DOHH2 (cell line): ENCODE measurements around the gene LOXHD1.

Source experiments
- H3F3A ChIP-seq: fragments of 200-600 bp; sonication (generic), shearing (Covaris generic); 2 replicates; pipeline ENCODE4 v1.6.0; 2016; ENCODE audit warnings: antibody characterized with exemption, mild to moderate bottlenecking; ENCODE audit not compliant: control insufficient read depth, insufficient read depth
- H3K27ac ChIP-seq: fragments of 200-600 bp; sonication (generic); 2 replicates; pipeline ENCODE4 v1.5.1; 2014; ENCODE audit warnings: low read depth, mild to moderate bottlenecking, low read length, moderate library complexity
- H3K27me3 ChIP-seq: fragments of 200-600 bp; sonication (generic); 2 replicates; pipeline ENCODE4 v1.6.1; 2014; ENCODE audit warnings: mild to moderate bottlenecking, low read length, mixed read lengths; ENCODE audit not compliant: control insufficient read depth
- H3K36me3 ChIP-seq: fragments of 200-600 bp; sonication (generic); 2 replicates; pipeline ENCODE4 v1.6.1; 2014; ENCODE audit warnings: mild to moderate bottlenecking, low read length, moderate library complexity, mixed read lengths; ENCODE audit not compliant: control insufficient read depth
- H3K4me1 ChIP-seq: fragments of 200-600 bp; sonication (generic); 2 replicates; pipeline ENCODE4 v1.6.1; 2014; ENCODE audit warnings: mild to moderate bottlenecking, low read length, mixed read lengths; ENCODE audit not compliant: control insufficient read depth
- H3K4me2 ChIP-seq: fragments of 200-600 bp; sonication (generic); 2 replicates; pipeline ENCODE4 v1.6.0; 2014; ENCODE audit warnings: mild to moderate bottlenecking, low read length, moderate library complexity
- H3K4me3 ChIP-seq: fragments of 200-600 bp; sonication (generic); 2 replicates; pipeline ENCODE4 v1.5.1; 2014; ENCODE audit warnings: mild to moderate bottlenecking, low read length, mixed read lengths
- H3K79me2 ChIP-seq: fragments of 200-600 bp; sonication (generic); 2 replicates; pipeline ENCODE4 v1.6.1; 2014; ENCODE audit warnings: mild to moderate bottlenecking, low read length, mixed read lengths; ENCODE audit not compliant: control insufficient read depth
- H3K9me2 ChIP-seq: fragments of 200-600 bp; sonication (generic); replicated peaks from 2 replicates; pipeline ENCODE4 v1.6.1; 2014; ENCODE audit warnings: mild to moderate bottlenecking, low read length, mixed read lengths; ENCODE audit not compliant: control insufficient read depth
- H3K9me3 ChIP-seq: fragments of 200-600 bp; sonication (generic); 2 replicates; pipeline ENCODE4 v1.6.1; 2014; ENCODE audit warnings: antibody characterized with exemption, low read length, mixed read lengths; ENCODE audit not compliant: control insufficient read depth, insufficient read depth
- H4K20me1 ChIP-seq: fragments of 200-600 bp; sonication (generic); 2 replicates; pipeline ENCODE4 v1.6.0; 2014; ENCODE audit warnings: low read depth, mild to moderate bottlenecking, antibody characterized with exemption, low read length, moderate library complexity; ENCODE audit not compliant: control insufficient read depth, insufficient read depth
- CTCF ChIP-seq: fragments of 200-600 bp; sonication (generic); IDR thresholded peaks from one replicate; pipeline ENCODE4 v1.5.1; 2014; ENCODE audit warnings: antibody characterized with exemption, mild to moderate bottlenecking, low read depth, low read length; ENCODE audit not compliant: poor library complexity, severe bottlenecking
- EZH2phosphoT487 ChIP-seq: fragments of 200-600 bp; sonication (generic); IDR thresholded peaks from 2 replicates; pipeline ENCODE4 v1.6.1; 2017; ENCODE audit warnings: borderline replicate concordance, mild to moderate bottlenecking, antibody characterized with exemption, low read length, moderate library complexity, mixed read lengths

LOXHD1 gene

GRCh38 chr18:46509530-46509929, 147.5 kb downstream of the LOXHD1 start:
- Histone ChIP-seq H4K20me1 (no peaks in the 10 kb centered on the region), H3K36me3 (no peaks in the 10 kb centered on the region), H3K27ac (no peak overlapping the region), H3K9me2 (no peaks in the 10 kb centered on the region), H3K4me1 (no peaks in the 10 kb centered on the region), H3K4me3 (no peak overlapping the region), H3K4me2 (no peak overlapping the region), H3K9me3 (no peaks in the 10 kb centered on the region), H3K27me3 (no peaks in the 10 kb centered on the region; the same call in 1 of the 2 replicates), H3K79me2 (no peaks in the 10 kb centered on the region), H3F3A (no peaks in the 10 kb centered on the region)
- TF ChIP-seq CTCF, result no peak

DNA sequence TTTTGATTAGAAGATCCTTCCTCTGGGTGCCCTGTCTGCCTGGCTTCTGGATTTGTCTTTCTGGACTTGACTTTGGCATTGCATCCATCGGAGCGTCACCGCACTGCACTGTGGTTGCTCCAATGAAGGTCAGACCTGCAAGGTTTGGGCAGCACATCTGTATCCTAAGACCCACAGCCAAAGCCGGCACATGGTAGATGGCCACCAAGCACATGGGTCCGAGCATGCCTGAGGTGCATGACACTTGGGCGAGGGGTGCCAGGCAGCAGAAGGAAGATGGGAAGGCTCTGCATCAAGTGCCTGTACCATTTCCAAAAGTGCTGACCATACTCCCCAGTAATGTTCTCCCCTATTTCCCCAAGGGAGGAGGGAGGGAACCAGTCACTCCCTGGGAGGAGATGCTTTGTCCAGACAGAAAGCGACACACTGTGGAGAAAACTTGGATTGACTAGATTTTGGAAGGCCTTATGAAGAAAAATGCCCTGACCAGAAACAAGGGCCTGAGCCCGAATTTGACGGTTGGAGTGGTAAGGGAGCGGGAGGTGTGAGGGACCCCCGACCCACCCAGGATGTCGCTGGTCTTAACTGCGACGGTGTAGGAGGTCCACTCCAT, 149.9 kb downstream of the LOXHD1 start:
- no peak overlapping the region for H3K4me2 ChIP-seq
- H4K20me1 ChIP-seq, result no peaks in the 10 kb centered on the region
- no peaks in the 10 kb centered on the region for H3K4me1 ChIP-seq
- no peaks in the 10 kb centered on the region for H3K79me2 ChIP-seq
- H3K36me3 ChIP-seq, result no peaks in the 10 kb centered on the region
- H3K27ac ChIP-seq, result no peak overlapping the region
- TF ChIP-seq CTCF (no peak), EZH2phosphoT487 (no peak)
- H3K27me3 ChIP-seq, result no peaks in the 10 kb centered on the region
- H3F3A ChIP-seq, result no peaks in the 10 kb centered on the region
- no peaks in the 10 kb centered on the region for H3K9me3 ChIP-seq
- no peaks in the 10 kb centered on the region for H3K9me2 ChIP-seq
- no peak overlapping the region for H3K4me3 ChIP-seq

GRCh38 chr18:46502444-46502843, 154.6 kb downstream of the LOXHD1 start:
- no peaks in the 10 kb centered on the region for H4K20me1 ChIP-seq
- H3K4me3 ChIP-seq, result no peak overlapping the region
- no peaks in the 10 kb centered on the region for H3K4me1 ChIP-seq
- H3K36me3 ChIP-seq, result no peaks in the 10 kb centered on the region
- H3K27me3 ChIP-seq, result peaks cover 10% of the 10 kb centered on the region
- H3K9me2 ChIP-seq, result no peaks in the 10 kb centered on the region
- no peaks in the 10 kb centered on the region for H3K79me2 ChIP-seq
- no peaks in the 10 kb centered on the region for H3K9me3 ChIP-seq
- no peak overlapping the region for H3K4me2 ChIP-seq
- no peak overlapping the region for H3K27ac ChIP-seq
- TF ChIP-seq CTCF (no peak), EZH2phosphoT487 (no peak)
- H3F3A ChIP-seq, result no peaks in the 10 kb centered on the region

DNA sequence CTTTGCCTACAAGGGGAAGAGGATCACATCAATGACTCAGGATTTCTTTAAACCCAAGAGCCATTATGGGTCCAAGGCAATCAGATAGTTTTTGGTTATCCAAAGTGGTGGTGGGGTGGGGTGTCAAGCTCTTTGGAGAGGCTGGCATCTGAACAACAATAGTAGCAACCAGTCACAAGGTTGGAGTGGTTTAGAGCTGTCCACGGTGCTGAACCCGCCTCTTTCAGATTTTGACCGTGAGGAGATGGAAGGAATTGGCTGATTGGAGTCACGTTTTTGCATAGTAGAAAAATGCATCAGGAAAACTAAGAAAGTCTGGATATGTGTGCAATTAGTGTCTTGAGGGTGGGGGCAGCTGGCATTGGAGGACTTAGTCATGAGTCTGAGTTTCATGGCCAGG, 159.9 kb downstream of the LOXHD1 start:
- Histone ChIP-seq H3K4me2 (no peak overlapping the region), H3K4me1 (no peaks in the 10 kb centered on the region), H3F3A (no peaks in the 10 kb centered on the region), H3K4me3 (no peak overlapping the region), H3K27ac (no peak overlapping the region), H3K36me3 (no peaks in the 10 kb centered on the region), H4K20me1 (no peaks in the 10 kb centered on the region), H3K27me3 (peaks cover 10% of the 10 kb centered on the region), H3K79me2 (no peaks in the 10 kb centered on the region), H3K9me2 (no peaks in the 10 kb centered on the region), H3K9me3 (no peaks in the 10 kb centered on the region)
- TF ChIP-seq EZH2phosphoT487 (no peak), CTCF (no peak)
